Esophagus muscularis mucosa (tissue), 4 donors: ENCODE results near the gene TRIP13. TPM values are rescaled to one million over a fixed set of nuclear protein-coding genes. Genes with fewer than 3 reads are reported as not detected.
"Not testable (repeated sequence)": the region's sequence is repeated elsewhere in the genome, so short reads cannot be mapped to it uniquely, and the experiment has no call there.

ENCODE experiments used
- DNase-seq: peaks from one replicate; pipeline ENCODE4 v3.0.0-alpha.2; 2017; ENCODE audit errors: extremely low spot score
- H3K27ac ChIP-seq, 4 donors: fragments of 200-600 bp; sonication (generic); replicated peaks in 1 of 4; 1 replicate in 3 of 4; 2 replicates in 1 of 4; pipeline ENCODE4 v1.5.1; 2016 to 2019; ENCODE audit warnings: mild to moderate bottlenecking in 1 of 4
- H3K27me3 ChIP-seq, 4 donors: fragments of 200-600 bp; sonication (generic); one replicate each; pipeline versions ENCODE4 v1.5.1 to v1.6.0; 2016 to 2019
- H3K36me3 ChIP-seq, 4 donors: fragments of 200-600 bp; sonication (generic); one replicate each; pipeline ENCODE4 v1.5.1; 2016 to 2019
- H3K4me1 ChIP-seq, 4 donors: fragments of 200-600 bp; sonication (generic); one replicate each; pipeline ENCODE4 v1.5.1; 2016 to 2019
- H3K4me3 ChIP-seq, 4 donors: fragments of 200-600 bp; sonication (generic); 1 replicate in 2 of 4; 2 replicates in 2 of 4; pipeline ENCODE4 v1.5.1; 2016 to 2019; ENCODE audit warnings: mild to moderate bottlenecking in 4 of 4, moderate library complexity in 1 of 4
- H3K9me3 ChIP-seq, 4 donors: fragments of 200-600 bp; sonication (generic); 1 replicate in 3 of 4; 2 replicates in 1 of 4; pipeline ENCODE4 v1.5.1; 2016 to 2019
- CTCF ChIP-seq, 3 experiments: fragments of 200-600 bp in 2 of 3; fragments of 450-650 bp in 1 of 3; sonication (generic) in 2 of 3; IDR thresholded peaks; one replicate each; pipeline ENCODE4 v1.5.1; 2017 to 2019; ENCODE audit warnings: antibody characterized with exemption in 3 of 3, mild to moderate bottlenecking in 2 of 3, moderate library complexity in 1 of 3
- EP300 ChIP-seq: sonication (generic); formaldehyde crosslinking; IDR thresholded peaks from one replicate; pipeline ENCODE4 v1.6.1; 2017; ENCODE audit warnings: antibody characterized with exemption
- POLR2A ChIP-seq: fragments of 450-650 bp; IDR thresholded peaks from one replicate; pipeline ENCODE4 v1.6.1; 2017; ENCODE audit warnings: antibody characterized with exemption, moderate library complexity, mild to moderate bottlenecking, low read depth
- POLR2AphosphoS5 ChIP-seq, 2 donors: sonication (generic); formaldehyde crosslinking; IDR thresholded peaks; one replicate each; pipeline ENCODE4 v1.6.1; 2017; ENCODE audit warnings: antibody characterized with exemption in 2 of 2
- WGBS: methylation state at CpG from one replicate; pipeline ENCODE4 v1.1.5; 2018; 5-methylcytosine and 5-hydroxymethylcytosine counted together
- intact Hi-C: fragments of 100-400 bp; cut with DNase I; formaldehyde crosslinking; loops from one replicate; pipeline ENCODE4 v1.15.1; 2023
- total RNA-seq, 4 donors: library from RNA; depleted of rRNA; stranded (reverse); fragments of >200 nt; gene quantifications; one replicate each; pipeline versions ENCODE4 v1.1.0 to v1.2.1, GENCODE V29; 2016

The TRIP13 gene
- total RNA-seq, 4 donors from 2014 or later = 0.65 to 0.92 (median 0.66) TPM; not detected in 1

GRCh38 chr5:915946-916345, 23.3 kb downstream of the TRIP13 start:
- TF ChIP-seq POLR2AphosphoS5 (IDR thresholded peaks at IDR 0.05) (no peak), CTCF (IDR thresholded peaks at IDR 0.05) (no peak), EP300 (no peak), POLR2A (no peak)
- intact Hi-C loops = no loop called here
- H3K27ac ChIP-seq = no peak overlapping the region
- WGBS = 98% methylated on average over 10 of the region's 12 CpGs
- H3K9me3 ChIP-seq = no peaks in the 10 kb centered on the region
- H3K36me3 ChIP-seq = peaks cover 0 to 3% (median 0%) of the 10 kb centered on the region in 4 donors
- H3K4me3 ChIP-seq = no peak overlapping the region
- no peaks in the 10 kb centered on the region for H3K27me3 ChIP-seq
- H3K4me1 ChIP-seq = no peaks in the 10 kb centered on the region
- no peak for DNase-seq

GRCh38 chr5:916441-917293, 24.0 kb downstream of the TRIP13 start:
- no peak for DNase-seq
- intact Hi-C loops = no loop called here
- H3K27me3 ChIP-seq = no peaks in the 10 kb centered on the region
- WGBS = 89% methylated on average over 14 of the region's 14 CpGs
- no peak overlapping the region for H3K27ac ChIP-seq
- H3K4me3 ChIP-seq = no peak overlapping the region
- H3K36me3 ChIP-seq = peaks cover 0 to 3% (median 0%) of the 10 kb centered on the region in 4 donors
- no peaks in the 10 kb centered on the region for H3K9me3 ChIP-seq
- no peaks in the 10 kb centered on the region for H3K4me1 ChIP-seq
- TF ChIP-seq CTCF (IDR thresholded peaks at IDR 0.05) (no peak), POLR2A (no peak), EP300 (no peak), POLR2AphosphoS5 (IDR thresholded peaks at IDR 0.05) (no peak)

GRCh38 chr5:918717-919116, 26.0 kb downstream of the TRIP13 start:
- H3K36me3 ChIP-seq, H3K9me3 ChIP-seq, H3K27ac ChIP-seq, H3K4me3 ChIP-seq, intact Hi-C loops, H3K4me1 ChIP-seq, DNase-seq, H3K27me3 ChIP-seq: not testable (repeated sequence)
- WGBS = 89% methylated on average over 5 of the region's 5 CpGs

GRCh38 chr5:919356-920000, 26.8 kb downstream of the TRIP13 start:
- peaks cover 0 to 7% (median 6%) of the 10 kb centered on the region in 4 donors for H3K4me1 ChIP-seq
- WGBS = 95% methylated on average over 9 of the region's 9 CpGs
- no peak for DNase-seq
- peaks cover 0 to 3% (median 0%) of the 10 kb centered on the region in 4 donors for H3K36me3 ChIP-seq
- intact Hi-C loops = no loop called here
- H3K4me3 ChIP-seq = no peak overlapping the region
- H3K27ac ChIP-seq = no peak overlapping the region
- TF ChIP-seq EP300 (no peak), POLR2AphosphoS5 (IDR thresholded peaks at IDR 0.05) (no peak), POLR2A (no peak), CTCF (IDR thresholded peaks at IDR 0.05) (no peak)
- peaks cover 0 to 2% (median 0%) of the 10 kb centered on the region in 4 donors for H3K27me3 ChIP-seq
- no peaks in the 10 kb centered on the region for H3K9me3 ChIP-seq

- H3K9me3 ChIP-seq = no peaks in the 10 kb centered on the region
- DNase-seq = no peak
- intact Hi-C loops = loop anchor here (5.0 to 10.0 kb wide), 2 partner anchors 87 to 724 kb away; partner anchors contain the start of gene NKD2
- 92% methylated on average over 7 of the region's 7 CpGs for WGBS
- no peak overlapping the region for H3K27ac ChIP-seq
- H3K27me3 ChIP-seq = peaks cover 0 to 7% (median 0%) of the 10 kb centered on the region in 4 donors
- no peak overlapping the region for H3K4me3 ChIP-seq
- peaks cover 0 to 3% (median 0%) of the 10 kb centered on the region in 4 donors for H3K36me3 ChIP-seq
- peaks cover 0 to 7% (median 6%) of the 10 kb centered on the region in 4 donors for H3K4me1 ChIP-seq
- TF ChIP-seq POLR2A = no peak
- no peak for TF ChIP-seq POLR2AphosphoS5 (IDR thresholded peaks at IDR 0.05)
- TF ChIP-seq CTCF (IDR thresholded peaks at IDR 0.05) = no peak
- TF ChIP-seq EP300 = no peak
These were observed 27.6 kb downstream of the TRIP13 start for GRCh38 chr5:920321-920720.
